ENCODE results near the gene CYB5D1. TPM values are rescaled to one million over a fixed set of nuclear protein-coding genes. Genes with fewer than 3 reads are reported as not detected.

CYB5D1 gene
- total RNA-seq, 4 donors from 2014 or later, result 11.6 to 14.9 (median 12.0) TPM

GRCh38 chr17:7848131-7848579 is 9.6 kb upstream of the CYB5D1 start:
- Histone ChIP-seq H3K9me3 (no peaks in the 10 kb centered on the region), H3K27ac (replicated peaks in 1 of 4) (no peak overlapping the region), H3K4me3 (no peak overlapping the region), H3K36me3 (peaks cover 62 to 77% (median 72%) of the 10 kb centered on the region in 4 donors), H3K27me3 (no peaks in the 10 kb centered on the region), H3K4me1 (peaks cover 29 to 60% (median 46%) of the 10 kb centered on the region in 4 donors)
- WGBS, result 86% methylated on average over 15 of the region's 20 CpGs
- TF ChIP-seq EP300 (IDR thresholded peaks at IDR 0.05) (no peak), CTCF (IDR thresholded peaks at IDR 0.05) (no peak), POLR2A (IDR thresholded peaks at IDR 0.05; ENCODE audit: low read depth) (no peak), POLR2AphosphoS5 (IDR thresholded peaks at IDR 0.05) (no peak)
- no peak for DNase-seq (ENCODE audit: extremely low spot score)
- intact Hi-C loops (cut with DNase I), result no loop called here

GRCh38 chr17:7848739-7849129 is 9.1 kb upstream of the CYB5D1 start:
- H3K36me3 ChIP-seq, result peaks cover 66 to 83% (median 78%) of the 10 kb centered on the region in 4 donors
- TF ChIP-seq POLR2A (IDR thresholded peaks at IDR 0.05; ENCODE audit: low read depth), result no peak
- TF ChIP-seq CTCF (IDR thresholded peaks at IDR 0.05), result no peak
- TF ChIP-seq POLR2AphosphoS5 (IDR thresholded peaks at IDR 0.05), result no peak
- TF ChIP-seq EP300 (IDR thresholded peaks at IDR 0.05), result no peak
- no peaks in the 10 kb centered on the region for H3K9me3 ChIP-seq
- H3K4me1 ChIP-seq, result peaks cover 29 to 54% (median 42%) of the 10 kb centered on the region in 4 donors
- 89% methylated on average over 16 of the region's 21 CpGs for WGBS
- H3K4me3 ChIP-seq, result no peak overlapping the region
- no peak for DNase-seq (ENCODE audit: extremely low spot score)
- intact Hi-C loops (cut with DNase I), result no loop called here
- H3K27ac ChIP-seq (replicated peaks in 1 of 4), result no peak overlapping the region
- no peaks in the 10 kb centered on the region for H3K27me3 ChIP-seq

- H3K4me1 ChIP-seq, result peaks cover 29 to 49% (median 37%) of the 10 kb centered on the region in 4 donors
- H3K9me3 ChIP-seq, result no peaks in the 10 kb centered on the region
- H3K27me3 ChIP-seq, result no peaks in the 10 kb centered on the region
- WGBS, result 85% methylated on average over 30 of the region's 35 CpGs
- H3K36me3 ChIP-seq, result peaks cover 68 to 87% (median 79%) of the 10 kb centered on the region in 4 donors
- TF ChIP-seq POLR2A (IDR thresholded peaks at IDR 0.05; ENCODE audit: low read depth), result no peak
- no peak for TF ChIP-seq POLR2AphosphoS5 (IDR thresholded peaks at IDR 0.05)
- no peak overlapping the region for H3K27ac ChIP-seq (replicated peaks in 1 of 4)
- DNase-seq (ENCODE audit: extremely low spot score), result no peak
- H3K4me3 ChIP-seq, result no peak overlapping the region
- intact Hi-C loops (cut with DNase I), result no loop called here
Observed at GRCh38 chr17:7849130-7849750, 8.6 kb upstream of the CYB5D1 start.

- intact Hi-C loops (cut with DNase I), result no loop called here
- Histone ChIP-seq H3K36me3 (peaks cover 68 to 87% (median 79%) of the 10 kb centered on the region in 4 donors), H3K27ac (replicated peaks in 1 of 4) (peak overlapping the region in 1 of 4 donors; percentile 7), H3K4me3 (no peak overlapping the region), H3K9me3 (no peaks in the 10 kb centered on the region), H3K27me3 (no peaks in the 10 kb centered on the region), H3K4me1 (peaks cover 29 to 51% (median 39%) of the 10 kb centered on the region in 4 donors)
- WGBS, result 82% methylated on average over 8 of the region's 12 CpGs
- no peak for TF ChIP-seq EP300 (IDR thresholded peaks at IDR 0.05)
- TF ChIP-seq POLR2AphosphoS5 (IDR thresholded peaks at IDR 0.05), result no peak
- no peak for TF ChIP-seq POLR2A (IDR thresholded peaks at IDR 0.05; ENCODE audit: low read depth)
- TF ChIP-seq CTCF (IDR thresholded peaks at IDR 0.05), result no peak
- DNase-seq (ENCODE audit: extremely low spot score), result no peak
Observed at GRCh38 chr17:7849751-7850504, 7.9 kb upstream of the CYB5D1 start.

Measured in esophagus muscularis mucosa (tissue), 4 donors.